Memory B cell (primary cell): ENCODE measurements around the gene NEU3.
"Not testable (repeated sequence)": the region's sequence is repeated elsewhere in the genome, so short reads cannot be mapped to it uniquely, and the experiment has no call there.

Source experiments
- ATAC-seq: fragments of 150-1000 bp; cut with Tn5 transposase; 2 replicates; pipeline ENCODE4 v1.10.0; 2021; ENCODE audit warnings: low read depth, mild to moderate bottlenecking, moderate library complexity
- DNase-seq, 2 donors: peaks; one replicate each; pipeline ENCODE4 v3.0.0; 2022; ENCODE audit warnings: low spot score in 2 of 2
- H3K27ac Mint-ChIP-seq: one replicate; pipeline ENCODE4 v1.8.0; 2022; ENCODE audit warnings: mild to moderate bottlenecking, moderate library complexity, mixed read lengths
- H3K27me3 Mint-ChIP-seq: one replicate; pipeline ENCODE4 v1.8.0; 2022; ENCODE audit warnings: mixed read lengths
- H3K36me3 Mint-ChIP-seq: one replicate; pipeline ENCODE4 v1.8.0; 2022; ENCODE audit warnings: mild to moderate bottlenecking, mixed read lengths
- H3K4me1 Mint-ChIP-seq: one replicate; pipeline ENCODE4 v1.8.0; 2022; ENCODE audit warnings: mixed read lengths
- H3K4me3 Mint-ChIP-seq: one replicate; pipeline ENCODE4 v1.8.0; 2022; ENCODE audit warnings: mild to moderate bottlenecking, moderate library complexity, mixed read lengths
- H3K9me3 Mint-ChIP-seq: one replicate; pipeline ENCODE4 v1.8.0; 2022; ENCODE audit warnings: mixed read lengths

NEU3 gene

DNA sequence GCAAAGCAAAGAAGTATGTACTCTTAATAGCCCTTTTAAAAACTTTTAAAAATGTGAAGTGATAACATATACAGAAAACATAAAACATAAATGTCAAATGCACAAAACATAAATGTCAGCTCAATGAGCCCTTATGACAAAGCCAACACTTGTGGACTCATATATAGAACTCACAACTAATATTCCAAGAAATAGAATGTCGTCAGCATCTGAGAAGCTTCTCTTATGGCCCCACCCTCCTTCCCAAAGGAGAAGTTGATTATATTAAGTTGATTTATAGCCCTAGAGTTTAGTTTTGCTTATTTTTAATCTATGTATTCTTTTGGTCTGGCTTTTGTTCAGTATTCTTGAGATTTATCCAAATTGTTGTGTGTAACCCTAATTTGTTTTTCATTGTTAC, 13.8 kb downstream of the NEU3 start:
- ATAC-seq = no peak
- Mint-ChIP-seq H3K27ac (no peak overlapping the region), H3K27me3 (no peaks in the 10 kb centered on the region), H3K4me1 (peaks cover 6% of the 10 kb centered on the region), H3K9me3 (no peaks in the 10 kb centered on the region), H3K4me3 (no peak overlapping the region), H3K36me3 (peaks cover 18% of the 10 kb centered on the region)
- DNase-seq = no peak

DNA sequence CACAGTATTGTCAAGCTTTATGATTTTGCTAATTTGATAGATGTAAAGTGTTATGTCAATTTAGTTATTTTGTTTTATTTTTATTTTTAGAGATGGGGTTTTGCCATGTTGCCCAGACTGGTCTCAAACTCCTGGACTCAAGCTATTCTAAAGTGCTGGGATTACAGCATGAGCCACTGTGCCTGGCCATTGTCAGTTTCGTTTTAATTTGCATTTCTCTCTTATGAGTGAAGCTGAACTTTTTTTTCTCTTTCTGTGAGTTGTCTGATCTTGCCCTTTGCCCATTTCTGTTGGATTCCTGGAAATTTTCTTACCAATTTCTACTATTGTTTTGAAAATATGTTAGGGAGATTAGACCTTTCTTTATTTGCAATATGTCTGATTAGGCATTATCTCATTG, 15.5 kb downstream of the NEU3 start:
- no peak overlapping the region for H3K4me3 Mint-ChIP-seq
- H3K9me3 Mint-ChIP-seq = no peaks in the 10 kb centered on the region
- no peaks in the 10 kb centered on the region for H3K27me3 Mint-ChIP-seq
- peaks cover 26% of the 10 kb centered on the region for H3K36me3 Mint-ChIP-seq
- ATAC-seq (no peak), DNase-seq (no peak)
- peaks cover 6% of the 10 kb centered on the region for H3K4me1 Mint-ChIP-seq
- no peak overlapping the region for H3K27ac Mint-ChIP-seq

DNA sequence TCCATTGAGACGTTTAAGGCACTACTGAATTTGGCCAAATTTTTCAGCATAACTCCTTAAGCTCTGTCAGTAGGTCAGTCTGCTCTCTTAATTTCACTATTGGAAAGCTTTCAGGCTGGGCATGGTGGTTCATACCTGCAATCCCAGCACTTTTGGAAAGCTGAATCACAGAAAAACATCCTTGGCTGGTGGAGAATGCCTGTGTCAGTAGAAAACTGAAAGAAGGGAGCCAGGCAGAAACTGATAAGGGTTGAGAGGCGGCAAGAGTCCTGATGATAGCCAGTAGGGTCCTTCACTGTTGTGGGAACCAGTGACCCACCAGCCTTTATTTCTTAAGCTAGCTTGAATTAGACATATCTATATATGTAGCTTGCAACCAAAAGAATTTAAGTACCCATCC, 22.6 kb downstream of the NEU3 start:
- DNase-seq (no peak), ATAC-seq (no peak)
- H3K27ac Mint-ChIP-seq = no peak overlapping the region
- no peak overlapping the region for H3K4me3 Mint-ChIP-seq
- H3K9me3 Mint-ChIP-seq = no peaks in the 10 kb centered on the region
- no peaks in the 10 kb centered on the region for H3K4me1 Mint-ChIP-seq
- peaks cover 29% of the 10 kb centered on the region for H3K36me3 Mint-ChIP-seq
- H3K27me3 Mint-ChIP-seq = no peaks in the 10 kb centered on the region

DNA sequence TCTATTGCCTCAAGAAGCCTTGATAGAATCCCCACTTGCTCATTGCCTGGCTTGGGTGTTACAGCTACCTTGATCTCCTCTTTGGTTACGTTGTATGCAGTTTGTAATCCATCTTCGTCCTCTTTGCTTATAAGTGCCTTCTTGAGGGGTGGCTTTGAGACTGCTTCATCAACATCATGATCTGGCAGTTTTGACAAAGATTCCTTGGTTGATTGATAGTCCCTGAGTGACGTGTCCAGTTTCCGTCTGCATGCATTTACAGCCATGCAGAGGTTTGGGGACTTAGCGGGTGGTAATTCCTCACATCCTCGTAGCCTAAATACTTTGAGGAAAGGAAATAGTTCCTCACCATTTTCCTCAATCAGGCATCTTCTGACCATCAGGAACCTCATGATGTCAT, 23.1 kb downstream of the NEU3 start:
- no peaks in the 10 kb centered on the region for H3K27me3 Mint-ChIP-seq
- H3K4me1 Mint-ChIP-seq = no peaks in the 10 kb centered on the region
- ATAC-seq (no peak), DNase-seq (no peak)
- H3K27ac Mint-ChIP-seq = no peak overlapping the region
- H3K9me3 Mint-ChIP-seq = no peaks in the 10 kb centered on the region
- peaks cover 28% of the 10 kb centered on the region for H3K36me3 Mint-ChIP-seq
- H3K4me3 Mint-ChIP-seq = no peak overlapping the region

DNA sequence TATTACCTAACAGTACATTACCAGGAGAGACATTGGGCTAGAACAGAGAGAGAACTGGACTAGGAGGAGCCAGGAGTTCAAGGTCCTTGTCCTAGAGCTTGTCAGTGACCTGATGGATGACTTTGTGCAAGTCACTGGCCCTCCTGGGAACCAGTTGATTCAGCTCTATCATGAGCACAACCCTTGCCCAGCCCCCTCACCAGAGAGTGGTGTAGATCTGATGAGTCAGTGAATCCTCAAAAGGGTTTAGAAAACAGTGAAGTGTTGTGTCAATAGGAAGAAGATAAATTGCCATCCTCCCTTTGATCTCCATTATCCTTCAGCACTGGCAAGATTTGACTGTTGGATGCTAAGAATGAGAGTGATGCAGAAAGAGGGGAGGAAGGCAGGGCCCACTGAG, 24.3 kb downstream of the NEU3 start:
- no peak for DNase-seq
- Mint-ChIP-seq H3K4me3 (no peak overlapping the region), H3K9me3 (no peaks in the 10 kb centered on the region), H3K4me1 (no peaks in the 10 kb centered on the region), H3K27me3 (no peaks in the 10 kb centered on the region), H3K27ac (no peak overlapping the region), H3K36me3 (peaks cover 22% of the 10 kb centered on the region)
- no peak for ATAC-seq

DNA sequence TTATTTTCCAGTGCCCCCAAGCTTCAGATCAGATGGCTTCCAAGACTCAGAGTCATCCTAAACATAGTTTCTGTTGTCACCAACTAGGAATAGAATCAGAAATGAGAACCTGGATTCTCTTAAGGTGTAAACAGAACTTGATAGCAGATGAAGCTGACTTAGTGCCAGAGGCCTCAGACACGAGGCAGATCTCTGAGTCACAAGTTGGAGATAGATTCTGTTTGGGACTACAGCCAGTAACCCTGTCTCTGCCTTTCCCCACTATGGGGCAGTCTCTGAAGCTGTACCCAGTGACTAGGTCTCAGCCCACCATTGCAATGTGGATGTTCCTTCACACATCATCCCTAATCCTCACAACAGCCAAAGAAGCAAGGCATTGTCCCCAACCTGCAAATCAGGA, 25.4 kb downstream of the NEU3 start:
- DNase-seq = no peak
- Mint-ChIP-seq H3K4me1 (no peaks in the 10 kb centered on the region), H3K27ac (no peak overlapping the region), H3K27me3 (no peaks in the 10 kb centered on the region), H3K36me3 (peaks cover 21% of the 10 kb centered on the region), H3K4me3 (no peak overlapping the region), H3K9me3 (peaks cover 5% of the 10 kb centered on the region)
- ATAC-seq = no peak

DNA sequence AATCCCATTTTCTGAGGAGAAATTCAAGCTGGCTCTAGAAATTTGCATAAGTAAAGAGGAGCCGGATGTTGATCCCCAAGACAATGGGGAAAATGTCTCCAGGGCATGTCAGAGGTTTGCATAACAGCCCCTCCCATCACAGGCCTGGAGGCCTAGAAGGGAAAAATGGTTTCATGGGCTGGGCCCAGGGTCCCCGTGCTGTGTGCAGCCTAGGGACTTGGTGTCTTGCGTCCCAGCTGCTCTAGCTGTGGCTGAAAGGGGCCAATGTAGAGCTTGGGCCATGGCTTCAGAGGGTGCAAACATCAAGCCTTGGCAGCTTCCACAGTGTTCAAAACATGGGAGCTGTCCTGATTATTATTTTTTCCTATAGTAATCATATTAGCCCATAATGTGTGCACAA, 30.5 kb downstream of the NEU3 start:
- not testable (repeated sequence) for H3K9me3 Mint-ChIP-seq, H3K27me3 Mint-ChIP-seq, DNase-seq, H3K4me3 Mint-ChIP-seq, ATAC-seq, H3K4me1 Mint-ChIP-seq, H3K36me3 Mint-ChIP-seq, H3K27ac Mint-ChIP-seq

DNA sequence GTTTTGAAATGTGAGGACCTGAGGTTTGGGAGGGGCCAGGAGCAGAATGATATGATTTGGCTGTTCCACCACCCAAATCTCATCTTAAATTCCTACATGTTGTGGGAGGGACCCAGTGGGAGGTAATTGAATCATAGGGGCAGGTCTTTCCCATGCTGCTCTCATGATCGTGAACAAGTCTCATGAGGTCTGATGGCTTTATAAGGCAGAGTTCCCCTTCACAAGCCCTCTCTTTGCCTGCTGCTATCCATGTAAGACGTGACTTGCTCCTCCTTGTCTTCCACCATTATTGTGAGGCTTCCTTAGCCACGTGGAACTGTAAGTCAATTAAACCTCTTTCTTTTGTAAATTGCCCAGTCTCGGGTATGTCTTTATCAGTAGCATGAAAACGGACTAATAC, 31.6 kb downstream of the NEU3 start:
- not testable (repeated sequence) for H3K36me3 Mint-ChIP-seq, H3K9me3 Mint-ChIP-seq, H3K4me1 Mint-ChIP-seq, DNase-seq, H3K27me3 Mint-ChIP-seq, H3K4me3 Mint-ChIP-seq, ATAC-seq, H3K27ac Mint-ChIP-seq

DNA sequence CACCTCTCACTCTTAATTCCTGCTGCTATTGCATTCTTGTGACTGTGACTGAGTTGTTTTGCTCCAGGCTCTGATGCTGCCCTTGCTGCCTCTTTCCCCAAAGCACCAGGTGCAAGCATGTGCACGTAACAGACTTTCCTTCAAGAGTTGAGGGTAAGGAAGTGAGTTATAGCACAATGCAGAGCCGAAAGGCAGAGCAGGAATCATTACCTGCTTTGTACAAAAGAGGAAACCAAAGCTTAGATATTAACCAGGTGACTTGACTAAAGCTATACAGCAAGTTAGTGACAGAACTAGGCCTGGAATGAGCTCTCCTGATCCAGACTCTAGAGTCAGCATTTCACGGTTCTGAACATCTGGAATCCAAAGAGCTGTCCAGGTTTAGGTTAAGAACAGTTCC, 33.6 kb downstream of the NEU3 start:
- ATAC-seq (no peak), DNase-seq (no peak)
- peaks cover 8% of the 10 kb centered on the region for H3K36me3 Mint-ChIP-seq
- H3K27me3 Mint-ChIP-seq = no peaks in the 10 kb centered on the region
- no peak overlapping the region for H3K27ac Mint-ChIP-seq
- H3K4me1 Mint-ChIP-seq = no peaks in the 10 kb centered on the region
- H3K9me3 Mint-ChIP-seq = peaks cover 5% of the 10 kb centered on the region
- no peak overlapping the region for H3K4me3 Mint-ChIP-seq

DNA sequence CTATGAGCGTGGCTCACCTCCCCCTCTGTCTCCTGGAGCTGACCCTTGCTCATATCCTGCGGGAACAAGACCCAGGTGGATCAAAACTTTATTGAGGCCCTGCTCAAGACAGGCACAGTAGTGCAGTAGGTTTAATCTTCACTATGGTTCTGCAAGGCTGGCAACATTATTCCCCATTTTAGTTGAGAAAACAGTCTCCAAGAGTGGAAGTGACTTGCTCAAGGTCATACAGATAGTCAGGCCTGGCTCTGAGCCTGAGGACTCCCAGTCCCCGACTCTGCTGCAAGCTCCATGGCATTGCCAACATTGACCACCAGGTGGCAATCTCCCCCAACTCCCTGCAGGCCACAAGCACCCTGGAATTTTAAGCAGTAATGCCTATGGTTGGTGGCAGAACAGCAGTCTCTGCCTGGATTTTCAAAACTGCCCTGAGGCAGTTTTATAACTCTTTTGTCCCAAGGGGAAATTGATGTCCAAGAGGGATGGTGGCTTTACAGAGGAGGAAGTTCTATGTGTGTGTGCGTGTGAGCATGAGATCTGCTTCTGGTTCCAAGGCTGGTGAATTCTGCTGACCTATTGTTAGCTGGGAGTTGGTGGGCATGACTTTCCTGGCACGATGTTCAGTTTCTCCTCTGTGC, 34.1 kb downstream of the NEU3 start:
- H3K4me3 Mint-ChIP-seq = no peak overlapping the region
- peak; percentile 88 for ATAC-seq
- H3K36me3 Mint-ChIP-seq = peaks cover 8% of the 10 kb centered on the region
- no peaks in the 10 kb centered on the region for H3K27me3 Mint-ChIP-seq
- peak; percentile 68 to 77 for DNase-seq
- H3K4me1 Mint-ChIP-seq = no peaks in the 10 kb centered on the region
- H3K27ac Mint-ChIP-seq = no peak overlapping the region
- H3K9me3 Mint-ChIP-seq = peaks cover 5% of the 10 kb centered on the region

DNA sequence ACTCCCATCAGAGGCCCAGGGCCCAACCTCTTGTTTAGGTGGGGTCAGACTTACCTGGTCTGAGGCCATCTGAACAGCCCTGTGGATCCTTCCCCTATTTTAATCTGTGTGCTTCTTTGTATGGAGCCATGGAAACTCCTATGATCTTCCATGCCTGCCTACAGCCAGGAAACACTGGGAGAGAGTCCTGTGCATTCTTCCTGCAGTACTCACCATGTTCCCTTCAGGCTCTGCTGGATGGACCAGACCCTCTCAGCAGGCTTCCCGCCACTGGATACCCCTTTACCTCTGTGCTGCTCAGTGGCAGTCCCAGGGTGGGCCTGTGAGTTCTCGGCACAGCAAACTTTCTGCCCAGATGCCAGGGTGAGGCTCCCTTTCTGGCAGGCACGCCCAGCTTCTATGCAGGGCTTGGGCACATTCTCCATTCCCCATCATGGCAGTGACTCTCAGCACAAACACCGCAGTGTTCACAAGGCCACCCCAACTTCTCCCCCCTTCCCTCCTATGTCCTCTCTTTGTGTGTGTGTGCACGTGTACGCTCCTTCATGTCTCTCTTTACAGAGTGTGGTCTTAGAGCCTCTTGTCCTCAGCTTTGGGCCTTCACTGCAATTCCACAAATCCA, 34.8 kb downstream of the NEU3 start:
- Mint-ChIP-seq H3K9me3 (peaks cover 4% of the 10 kb centered on the region), H3K27ac (no peak overlapping the region), H3K4me3 (no peak overlapping the region), H3K27me3 (no peaks in the 10 kb centered on the region), H3K4me1 (no peaks in the 10 kb centered on the region), H3K36me3 (peaks cover 7% of the 10 kb centered on the region)
- DNase-seq (no peak), ATAC-seq (no peak)

DNA sequence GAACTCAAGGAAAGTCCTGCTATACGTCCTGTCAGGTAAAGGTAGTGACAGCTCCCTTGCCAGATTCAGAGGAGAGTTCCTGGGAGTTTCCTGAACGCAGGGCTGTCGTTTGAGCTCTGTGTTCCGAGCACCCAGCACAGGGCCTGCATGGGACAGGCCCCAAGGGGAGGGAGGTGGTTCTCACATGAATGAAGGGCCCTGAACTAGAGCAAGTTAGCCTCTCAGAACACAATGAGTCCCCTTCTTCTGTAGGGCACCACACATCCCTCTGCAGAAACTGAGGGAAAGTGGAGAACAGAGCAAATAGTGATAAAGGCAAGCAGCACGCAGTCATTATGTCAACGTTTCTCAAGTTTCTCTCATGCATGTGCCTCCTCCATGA, 35.3 kb downstream of the NEU3 start:
- H3K36me3 Mint-ChIP-seq = peaks cover 3% of the 10 kb centered on the region
- no peak overlapping the region for H3K4me3 Mint-ChIP-seq
- no peak for ATAC-seq
- no peaks in the 10 kb centered on the region for H3K27me3 Mint-ChIP-seq
- DNase-seq = no peak
- no peak overlapping the region for H3K27ac Mint-ChIP-seq
- no peaks in the 10 kb centered on the region for H3K9me3 Mint-ChIP-seq
- no peaks in the 10 kb centered on the region for H3K4me1 Mint-ChIP-seq

DNA sequence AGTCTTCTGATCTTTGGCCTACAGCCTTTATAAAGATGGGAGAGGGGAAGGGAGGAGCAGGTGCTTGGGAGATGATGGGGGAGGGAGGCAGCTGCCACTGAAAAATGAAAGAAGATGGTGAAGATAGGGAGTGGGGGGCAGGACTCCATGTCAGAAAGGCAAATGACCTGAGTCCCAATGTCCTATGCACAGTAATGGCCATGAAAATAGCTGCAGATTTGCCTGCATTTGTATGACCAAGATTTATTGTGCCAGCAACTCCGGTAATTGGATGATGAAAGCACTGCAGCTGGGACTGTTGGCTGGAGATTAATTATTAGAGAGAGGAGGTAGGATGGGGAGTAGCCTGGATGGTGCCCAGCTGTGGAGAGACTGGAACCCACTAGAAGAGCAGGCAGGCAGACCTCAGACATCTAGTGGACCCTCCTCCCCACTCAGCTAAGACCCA, 36.1 kb downstream of the NEU3 start:
- H3K9me3 Mint-ChIP-seq = no peaks in the 10 kb centered on the region
- no peaks in the 10 kb centered on the region for H3K27me3 Mint-ChIP-seq
- no peak overlapping the region for H3K4me3 Mint-ChIP-seq
- H3K27ac Mint-ChIP-seq = no peak overlapping the region
- DNase-seq = no peak
- no peaks in the 10 kb centered on the region for H3K4me1 Mint-ChIP-seq
- no peak for ATAC-seq
- H3K36me3 Mint-ChIP-seq = peaks cover 3% of the 10 kb centered on the region

DNA sequence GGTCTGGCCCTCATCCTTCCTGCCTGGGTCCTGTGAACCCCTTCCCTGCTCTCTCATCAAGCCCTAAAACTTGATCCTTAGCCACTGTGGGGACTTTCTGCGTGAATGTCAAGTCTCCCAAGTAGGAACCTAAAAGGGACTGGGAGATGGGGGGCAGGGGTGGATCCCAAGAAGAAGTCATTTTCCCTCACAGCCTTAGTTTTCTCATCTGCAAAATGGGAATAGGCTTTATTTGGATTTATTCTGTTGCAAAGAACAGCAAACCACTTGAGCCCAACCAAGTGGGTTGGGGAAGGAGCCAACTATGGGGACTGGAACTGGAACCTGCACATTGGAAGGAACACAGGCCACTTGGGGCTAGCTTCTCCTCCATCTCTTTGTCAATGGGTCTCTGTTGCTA, 36.8 kb downstream of the NEU3 start:
- ATAC-seq (no peak), DNase-seq (no peak)
- H3K9me3 Mint-ChIP-seq = no peaks in the 10 kb centered on the region
- H3K4me3 Mint-ChIP-seq = no peak overlapping the region
- H3K27me3 Mint-ChIP-seq = no peaks in the 10 kb centered on the region
- no peaks in the 10 kb centered on the region for H3K4me1 Mint-ChIP-seq
- H3K36me3 Mint-ChIP-seq = peaks cover 1% of the 10 kb centered on the region
- no peak overlapping the region for H3K27ac Mint-ChIP-seq

DNA sequence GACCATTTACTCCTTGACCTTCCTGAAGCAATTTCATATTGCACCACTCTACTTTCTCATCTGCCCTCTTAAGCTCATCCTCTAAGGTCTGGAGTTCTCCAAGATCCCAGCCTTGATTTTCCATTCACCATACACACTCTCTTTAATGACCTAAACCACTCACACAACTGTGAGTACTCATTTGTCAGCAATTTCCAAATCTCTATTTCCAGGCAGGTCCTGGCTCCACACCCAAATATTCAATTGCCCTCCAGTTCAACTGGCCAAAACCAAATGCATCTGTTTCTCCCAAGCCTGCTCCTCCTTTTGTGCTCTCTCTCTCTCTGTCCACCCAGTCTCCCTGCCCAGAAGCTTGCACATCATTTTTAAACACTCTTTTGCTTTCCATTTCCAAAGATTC, 39.6 kb downstream of the NEU3 start:
- no peak overlapping the region for H3K4me3 Mint-ChIP-seq

More for the DNA sequence above, 39.6 kb downstream of the NEU3 start:
- ATAC-seq (no peak), DNase-seq (no peak)
- H3K27ac Mint-ChIP-seq = no peak overlapping the region
- peaks cover 1% of the 10 kb centered on the region for H3K36me3 Mint-ChIP-seq
- H3K9me3 Mint-ChIP-seq = no peaks in the 10 kb centered on the region
- H3K27me3 Mint-ChIP-seq = no peaks in the 10 kb centered on the region
- no peaks in the 10 kb centered on the region for H3K4me1 Mint-ChIP-seq
